ENCODE data around the gene SHBG.
"Not testable (repeated sequence)": the region's sequence is repeated elsewhere in the genome, so short reads cannot be mapped to it uniquely, and the experiment has no call there.

Gene SHBG

GRCh38 chr17:7611635-7612293, 18.2 kb upstream of the SHBG start:
- no peak for FAIRE-seq
- no peak for DNase-seq (ENCODE audit: extremely low spot score, insufficient read length, low read depth)

DNA sequence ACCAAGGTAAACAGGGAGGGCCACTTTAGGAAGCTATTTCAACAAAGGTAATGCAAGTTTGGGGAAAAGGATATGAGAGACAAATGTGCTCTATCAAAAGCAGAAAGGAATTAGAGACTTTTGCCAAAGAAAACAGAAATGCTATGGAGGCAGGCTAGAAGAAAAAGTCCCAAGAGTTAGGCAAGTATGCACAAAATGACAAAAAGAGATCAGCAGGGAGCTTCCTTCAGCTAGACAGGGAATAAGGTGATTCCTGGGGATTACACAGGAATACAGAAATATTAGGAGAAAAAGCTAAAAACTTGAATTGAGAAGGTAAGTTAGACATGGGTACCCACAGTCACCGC, 17.7 kb upstream of the SHBG start:
- no peak for FAIRE-seq
- DNase-seq (ENCODE audit: extremely low spot score, insufficient read length, low read depth), result no peak

DNA sequence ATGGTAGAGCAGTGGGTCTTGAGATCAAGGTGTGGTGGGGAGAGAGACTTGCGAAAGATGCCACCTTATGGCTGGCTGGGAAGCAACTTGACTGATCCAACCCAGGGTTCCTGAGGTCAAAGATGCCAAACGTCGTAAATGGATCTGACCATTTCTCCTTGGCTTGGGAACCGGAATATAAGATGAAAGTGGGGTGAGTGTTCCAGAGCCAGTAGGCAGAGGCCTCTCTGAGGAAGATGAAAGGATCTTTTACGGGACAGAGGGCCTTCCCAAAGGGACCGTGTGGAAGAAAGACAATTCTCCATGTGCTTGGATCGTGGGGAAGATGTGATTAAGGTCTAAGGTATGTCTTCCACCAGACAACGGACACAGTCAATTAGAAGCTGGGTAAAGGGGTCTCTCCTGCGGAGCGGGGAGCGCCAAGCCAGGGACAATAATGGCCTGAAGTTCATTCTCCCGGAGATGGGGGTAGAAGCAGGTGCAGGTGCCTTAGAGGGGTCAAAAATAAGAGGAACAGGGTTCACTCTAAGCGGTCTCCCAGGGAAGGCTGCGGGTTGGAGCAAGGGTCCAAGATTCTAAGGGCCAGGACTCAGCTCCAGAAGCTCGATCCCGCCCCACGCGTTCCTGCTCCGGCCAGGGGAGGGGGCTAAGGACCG, 16.0 kb upstream of the SHBG start:
- DNase-seq (ENCODE audit: extremely low spot score, insufficient read length, low read depth) (no peak), FAIRE-seq (no peak)

- peak; percentile 99 for DNase-seq (ENCODE audit: extremely low spot score, insufficient read length, low read depth)
- FAIRE-seq, result peak; percentile 100
These were observed 15.3 kb upstream of the SHBG start, which contains the start of gene FXR2 for GRCh38 chr17:7614425-7615264. FXR2 (minus strand) TSS chr17:7614897; CDS start chr17:7614532, 365 bp downstream.

GRCh38 chr17:7615265-7615747, 14.6 kb upstream of the SHBG start:
- DNase-seq (ENCODE audit: extremely low spot score, insufficient read length, low read depth) (no peak), FAIRE-seq (no peak)

DNA sequence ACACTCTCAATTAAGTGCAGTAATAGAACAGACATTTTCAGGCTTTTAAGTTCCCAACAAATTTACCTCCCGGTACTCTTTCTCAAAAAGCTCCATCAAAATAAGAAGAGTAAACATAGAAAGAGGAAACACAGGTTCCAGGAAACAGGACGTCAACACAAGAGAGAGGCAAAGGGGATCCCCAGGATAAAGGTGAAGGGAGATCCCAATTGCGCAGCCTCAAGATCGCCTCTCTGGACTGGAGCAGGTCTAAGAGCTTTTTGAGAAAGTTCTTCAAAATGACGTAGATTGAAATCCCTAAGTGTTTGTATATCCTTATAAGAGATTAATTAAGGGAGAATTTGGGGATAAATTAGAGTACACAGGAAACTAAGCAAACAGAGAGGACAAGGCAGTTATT, 11.3 kb upstream of the SHBG start:
- no peak for FAIRE-seq
- no peak for DNase-seq (ENCODE audit: extremely low spot score, insufficient read length, low read depth)

DNA sequence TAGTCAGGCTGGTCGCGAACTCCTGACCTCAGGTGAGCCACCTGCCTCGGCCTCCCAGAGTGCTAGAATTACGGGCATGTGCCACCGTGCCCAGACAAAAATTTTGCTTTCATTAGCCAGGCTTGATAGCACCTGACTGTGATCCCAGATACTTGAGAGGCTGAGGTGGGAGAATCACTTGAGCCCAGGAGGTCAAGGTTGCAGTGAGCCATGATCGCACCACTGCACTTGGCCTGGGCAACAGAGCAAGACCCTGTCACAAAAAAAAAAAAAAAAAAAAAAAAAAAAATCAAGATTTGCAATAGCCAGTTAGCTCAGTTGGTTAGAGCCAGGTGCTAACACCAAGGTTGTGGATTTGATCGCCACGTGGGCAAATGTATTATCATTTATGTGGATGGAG, 9.1 kb upstream of the SHBG start:
- no peak for FAIRE-seq
- no peak for DNase-seq (ENCODE audit: extremely low spot score, insufficient read length, low read depth)

- FAIRE-seq (no peak), DNase-seq (ENCODE audit: extremely low spot score, insufficient read length, low read depth) (no peak)
These were observed 6.3 kb upstream of the SHBG start for GRCh38 chr17:7623661-7624060.

GRCh38 chr17:7625749-7626148, 4.2 kb upstream of the SHBG start:
- not testable (repeated sequence) for FAIRE-seq; DNase-seq (ENCODE audit: extremely low spot score, insufficient read length, low read depth)

DNA sequence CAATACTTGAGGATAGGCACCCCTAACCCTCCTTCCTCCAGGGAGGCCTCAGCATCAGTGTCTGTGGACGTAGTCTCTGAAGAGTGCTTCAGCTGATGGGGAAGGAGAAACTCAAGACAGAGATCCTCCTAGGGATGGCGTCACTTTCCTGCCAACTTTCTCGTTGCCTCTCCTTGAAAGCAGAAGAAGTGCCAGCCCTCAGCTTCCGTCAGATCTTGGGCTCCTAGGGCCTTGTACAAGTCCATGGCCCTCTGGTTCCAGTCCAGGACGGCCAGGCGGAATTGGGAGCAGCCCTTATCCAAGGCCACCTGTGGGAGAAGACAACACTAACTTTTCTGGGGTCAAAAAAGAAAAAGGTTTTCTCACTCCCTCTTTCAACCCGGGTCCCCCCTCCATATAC, 3.6 kb upstream of the SHBG start:
- DNase-seq (ENCODE audit: extremely low spot score, insufficient read length, low read depth), result no peak
- no peak for FAIRE-seq

DNA sequence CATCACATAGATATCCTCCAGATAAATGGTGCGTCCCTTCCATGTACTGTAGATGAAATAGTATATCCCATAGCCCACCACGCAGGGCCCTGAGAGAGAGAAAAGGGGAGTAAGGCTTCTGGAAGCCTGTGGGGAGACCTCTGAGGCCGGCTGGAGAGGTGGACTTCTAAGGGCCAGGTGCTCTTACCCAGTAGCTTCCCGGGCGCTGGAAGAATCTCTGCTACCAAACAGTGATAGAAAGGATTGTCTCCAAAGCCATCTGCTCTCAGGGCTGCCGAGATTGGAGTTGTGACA, 3.0 kb upstream of the SHBG start:
- DNase-seq (ENCODE audit: extremely low spot score, insufficient read length, low read depth) (no peak), FAIRE-seq (no peak)

DNA sequence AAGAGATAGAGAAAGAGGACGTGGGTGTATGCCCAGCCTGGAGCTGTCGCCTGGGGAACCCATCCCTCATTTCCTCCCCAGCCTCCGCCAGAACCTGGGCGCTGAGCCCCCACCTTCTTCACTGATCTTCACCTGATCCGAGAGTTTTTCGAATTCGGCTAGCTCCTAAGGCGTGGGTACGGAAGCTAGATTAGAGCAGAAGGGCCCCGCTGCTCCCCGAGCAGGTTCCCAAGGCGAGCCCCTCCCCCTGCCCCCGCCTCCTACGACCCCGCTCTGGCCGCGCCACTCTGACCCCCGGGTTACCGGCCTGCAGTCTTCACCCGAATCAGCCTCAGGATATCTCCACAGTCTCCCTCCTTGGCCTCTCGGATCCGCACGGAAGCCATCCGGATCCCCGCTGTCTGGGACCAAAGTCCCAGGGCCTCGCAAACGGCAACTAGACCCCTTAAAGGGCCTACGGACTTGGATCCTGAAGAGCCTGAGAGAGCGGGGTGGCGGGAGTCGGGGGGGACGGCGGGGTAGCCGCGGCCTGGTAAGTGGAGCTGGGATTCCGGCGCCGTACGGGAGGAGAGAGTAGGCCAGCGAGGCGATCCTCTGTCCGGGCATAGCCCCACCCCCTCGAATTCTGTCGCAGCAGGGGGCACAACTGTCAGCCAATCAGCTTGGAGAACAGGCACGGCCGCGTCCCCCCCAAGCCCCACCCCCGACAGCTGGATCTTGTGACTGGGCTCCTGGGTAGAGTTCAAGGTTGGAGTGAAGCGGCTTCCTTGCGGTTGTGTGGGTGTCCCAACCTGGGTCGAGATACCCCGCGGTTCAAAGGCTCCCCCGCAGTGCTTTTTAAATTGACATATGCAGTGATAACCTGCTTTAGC, 2.4 kb upstream of the SHBG start, which contains the start of gene SAT2:
Gene SAT2 (minus strand): TSS at position 572 of the 872 bp plus-strand sequence. CDS start 186 bp downstream, at position 386.
- DNase-seq (ENCODE audit: extremely low spot score, insufficient read length, low read depth) (peak; percentile 97), FAIRE-seq (peak; percentile 99)

- DNase-seq (ENCODE audit: extremely low spot score, insufficient read length, low read depth), result no peak
- FAIRE-seq, result no peak
These were observed 1.8 kb downstream of the SHBG start for GRCh38 chr17:7631398-7632380.

DNA sequence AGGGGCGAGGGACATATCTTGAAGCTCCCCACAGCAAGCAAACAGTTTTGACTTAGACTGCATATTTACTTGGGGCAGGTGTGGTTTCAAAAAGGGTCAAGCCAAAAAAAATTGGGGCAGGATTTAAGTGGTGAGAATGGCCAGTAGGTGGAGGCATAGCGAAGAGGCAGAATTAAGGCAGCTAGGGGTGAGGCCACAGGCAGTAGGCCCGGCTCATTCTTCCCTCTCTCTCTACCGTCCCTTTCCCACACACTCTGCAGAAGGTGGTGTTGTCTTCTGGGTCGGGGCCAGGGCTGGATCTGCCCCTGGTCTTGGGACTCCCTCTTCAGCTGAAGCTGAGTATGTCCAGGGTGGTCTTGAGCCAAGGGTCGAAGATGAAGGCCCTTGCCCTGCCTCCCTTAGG, 2.6 kb downstream of the SHBG start:
- no peak for DNase-seq (ENCODE audit: extremely low spot score, insufficient read length, low read depth)
- FAIRE-seq, result peak; percentile 75

GRCh38 chr17:7633093-7633492, 3.2 kb downstream of the SHBG start:
- no peak for DNase-seq (ENCODE audit: extremely low spot score, insufficient read length, low read depth)
- no peak for FAIRE-seq

GRCh38 chr17:7634384-7634783, 4.4 kb downstream of the SHBG start:
- no peak for FAIRE-seq

DNA sequence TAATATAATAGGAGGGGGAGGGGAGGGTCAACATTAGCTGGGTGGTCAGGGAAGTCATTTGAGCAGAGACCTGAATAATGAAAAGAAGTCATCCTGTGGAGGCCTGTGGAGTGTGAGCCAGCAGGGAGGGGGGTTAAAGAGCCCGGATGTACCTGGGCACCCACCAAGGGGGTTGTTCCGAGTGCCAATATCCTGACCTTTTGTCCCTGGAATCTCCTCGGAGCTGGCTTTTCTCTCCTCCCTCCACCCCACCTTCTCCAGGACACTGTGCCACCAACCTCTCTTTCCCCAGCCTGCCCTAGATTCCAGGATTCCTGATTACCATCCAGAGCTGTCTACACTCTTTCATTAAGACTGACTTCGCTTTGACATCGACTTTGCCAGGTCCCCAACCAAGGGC, 6.2 kb downstream of the SHBG start:
- FAIRE-seq (no peak), DNase-seq (ENCODE audit: extremely low spot score, insufficient read length, low read depth) (no peak)

More at GRCh38 chr17:7634384-7634783, 4.4 kb downstream of the SHBG start:
- DNase-seq (ENCODE audit: extremely low spot score, insufficient read length, low read depth), result no peak

- FAIRE-seq (no peak), DNase-seq (ENCODE audit: extremely low spot score, insufficient read length, low read depth) (no peak)
These were observed 10.8 kb downstream of the SHBG start for GRCh38 chr17:7640783-7641182.

GRCh38 chr17:7641635-7642034, 11.7 kb downstream of the SHBG start:
- FAIRE-seq, result not testable (repeated sequence)

More at GRCh38 chr17:7641635-7642034, 11.7 kb downstream of the SHBG start:
- DNase-seq (ENCODE audit: extremely low spot score, insufficient read length, low read depth), result not testable (repeated sequence)
